GM19324 (cell line): Measurements from ENCODE around the gene PKHD1.
"Not testable (repeated sequence)": the region's sequence is repeated elsewhere in the genome, so short reads cannot be mapped to it uniquely, and the experiment has no call there.

Experiments
- ATAC-seq: cut with Tn5 transposase; IDR thresholded peaks from one replicate; pipeline ENCODE4 v1.9.1; 2021; ENCODE audit warnings: mild to moderate bottlenecking, moderate library complexity; ENCODE audit not compliant: unreplicated experiment, low FRiP score

Gene PKHD1

DNA sequence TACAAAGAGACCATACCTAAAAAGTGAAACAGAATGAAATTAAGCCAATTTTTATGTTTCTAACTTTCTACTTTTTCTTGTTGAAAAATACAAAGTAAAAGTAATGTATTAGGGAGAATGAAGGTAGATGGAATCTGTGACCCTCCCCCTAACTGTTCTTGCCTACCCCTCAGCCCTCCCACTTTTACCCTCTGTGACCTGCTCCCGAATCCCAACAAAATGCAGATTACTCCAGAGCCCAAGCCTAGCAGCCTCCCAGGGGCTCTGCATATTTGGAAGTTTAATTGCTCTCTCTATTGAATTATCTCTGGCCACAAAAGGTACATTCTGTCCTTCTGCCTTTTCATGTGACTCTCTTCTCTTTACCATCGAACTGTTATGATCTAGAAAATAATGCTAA lies 201.5 kb downstream of the PKHD1 start:
- no peak for ATAC-seq

DNA sequence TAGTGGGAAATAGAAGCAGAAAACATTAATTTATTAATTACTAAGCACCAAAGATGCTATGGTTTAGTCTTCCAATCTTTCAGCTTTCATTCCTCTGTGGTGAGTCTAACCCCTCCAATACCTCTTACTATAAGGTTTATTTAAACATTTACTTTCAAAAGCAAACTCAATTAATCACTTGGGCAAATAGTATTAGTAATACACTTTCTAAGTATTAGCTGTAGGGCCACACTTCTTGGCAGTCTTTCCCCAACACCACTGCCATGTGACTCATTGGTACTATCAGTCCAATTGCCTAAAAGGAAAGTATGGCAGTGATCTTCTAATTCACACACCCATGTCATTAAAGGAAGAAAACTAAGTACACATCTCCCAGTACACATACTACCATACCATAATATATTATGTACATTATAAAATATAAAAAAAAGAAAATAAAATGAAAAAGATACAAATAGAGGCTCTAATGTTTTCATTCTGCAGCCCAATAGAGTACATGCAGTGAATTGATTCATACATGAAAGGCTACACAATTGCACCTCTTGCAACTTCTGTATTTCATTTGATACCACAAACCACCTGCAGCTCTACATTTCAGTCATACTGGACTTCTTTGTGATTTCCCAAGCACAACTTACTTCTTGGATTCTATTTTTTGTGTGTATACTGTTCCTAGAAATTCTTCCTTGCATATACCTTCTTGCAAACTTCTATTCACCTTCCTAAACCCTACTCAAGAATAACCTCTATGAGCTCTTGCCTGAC lies 218.6 kb downstream of the PKHD1 start:
- ATAC-seq, result no peak

DNA sequence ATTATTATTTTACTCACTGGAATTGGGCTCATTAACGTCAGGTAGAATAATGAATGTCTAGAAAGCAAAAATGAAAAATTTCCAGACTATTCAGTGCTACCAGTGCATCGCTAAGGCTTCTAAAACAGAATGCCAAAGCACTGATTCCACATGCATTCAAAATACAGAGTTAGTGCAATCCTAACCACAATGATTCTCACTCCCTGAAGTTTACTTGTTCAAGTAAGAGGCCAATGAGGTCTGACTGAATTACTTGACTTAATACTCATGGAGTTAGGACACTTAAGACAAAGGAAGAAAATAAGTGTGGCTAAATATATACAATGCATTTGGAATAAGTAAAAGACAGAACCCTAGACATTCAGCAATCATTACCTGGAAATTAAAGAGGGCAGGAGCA lies 220.5 kb downstream of the PKHD1 start:
- no peak for ATAC-seq

DNA sequence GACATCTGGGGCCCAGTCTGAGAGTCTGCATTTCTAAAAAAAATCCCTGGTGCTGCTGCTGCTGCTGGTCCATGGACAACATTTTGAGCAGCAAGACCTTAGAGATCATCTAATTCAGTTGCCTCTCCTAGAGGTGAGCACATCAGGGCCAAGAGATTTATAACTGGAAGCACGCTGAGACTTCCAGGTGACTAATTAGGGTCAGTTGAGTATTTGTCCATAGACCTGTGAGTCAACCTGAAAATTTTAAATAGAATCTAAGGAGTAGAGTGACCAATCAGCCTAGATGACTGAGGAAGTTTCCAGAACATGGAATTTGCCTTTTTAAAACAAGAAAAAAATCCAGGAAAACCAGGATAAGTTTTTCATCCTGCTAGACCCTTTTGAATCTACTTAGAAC lies 221.4 kb downstream of the PKHD1 start:
- ATAC-seq, result no peak

DNA sequence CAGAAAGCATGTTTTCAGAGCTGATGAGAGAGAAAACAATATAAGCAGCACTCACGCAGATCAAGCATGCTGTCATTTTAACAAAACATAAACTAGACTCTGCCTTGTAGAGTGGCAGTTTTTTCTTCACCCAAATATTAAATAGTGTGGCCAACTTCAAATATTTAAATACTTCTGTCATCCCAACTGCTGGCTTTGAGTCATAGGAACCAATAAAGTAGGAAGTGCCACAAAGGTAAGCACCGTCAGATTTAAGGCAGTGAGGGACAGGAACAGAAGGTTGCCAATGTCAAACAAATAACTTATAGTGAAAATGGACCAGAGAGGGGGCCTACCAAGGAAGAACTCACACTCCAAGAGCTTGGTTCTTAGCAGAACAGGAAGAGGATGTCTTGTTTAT lies 222.2 kb downstream of the PKHD1 start:
- no peak for ATAC-seq

DNA sequence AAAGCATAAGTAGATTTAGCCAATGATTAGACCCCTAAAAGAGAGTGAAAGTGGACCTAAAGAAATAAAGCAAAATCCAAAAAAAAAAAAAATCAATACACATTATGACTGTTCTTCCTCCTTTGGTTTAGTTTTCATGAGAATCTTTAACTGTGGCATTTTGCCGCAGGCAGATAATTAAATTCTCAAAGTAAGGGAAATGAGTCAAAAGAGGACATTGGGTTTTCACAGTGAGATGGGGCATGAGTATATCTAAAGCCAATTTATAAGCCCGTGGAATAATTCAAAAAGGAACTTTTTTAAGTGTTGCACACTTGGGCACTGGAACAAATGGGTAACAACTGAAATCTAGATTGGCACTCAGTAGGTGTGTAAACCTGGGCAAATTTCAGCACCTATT lies 230.3 kb downstream of the PKHD1 start:
- ATAC-seq, result no peak

DNA sequence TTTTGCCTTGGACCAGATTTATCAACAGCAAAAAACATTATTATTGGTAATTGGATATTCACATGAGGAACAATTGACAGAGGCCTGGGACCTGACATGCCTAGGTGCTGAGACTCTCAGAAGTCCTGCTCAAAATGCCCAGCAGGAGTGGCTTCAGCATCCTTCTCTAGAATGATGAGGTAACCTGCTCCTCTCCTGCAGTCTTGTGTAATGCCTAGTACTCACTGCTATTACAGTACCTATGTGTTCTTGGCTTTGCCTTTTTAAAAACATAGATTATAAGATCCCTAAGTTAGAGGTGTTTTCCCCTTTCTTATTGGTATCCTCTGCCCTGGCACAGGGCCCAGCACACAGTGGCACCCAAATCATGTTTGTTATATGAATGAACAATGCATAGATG lies 230.9 kb downstream of the PKHD1 start:
- ATAC-seq, result no peak

DNA sequence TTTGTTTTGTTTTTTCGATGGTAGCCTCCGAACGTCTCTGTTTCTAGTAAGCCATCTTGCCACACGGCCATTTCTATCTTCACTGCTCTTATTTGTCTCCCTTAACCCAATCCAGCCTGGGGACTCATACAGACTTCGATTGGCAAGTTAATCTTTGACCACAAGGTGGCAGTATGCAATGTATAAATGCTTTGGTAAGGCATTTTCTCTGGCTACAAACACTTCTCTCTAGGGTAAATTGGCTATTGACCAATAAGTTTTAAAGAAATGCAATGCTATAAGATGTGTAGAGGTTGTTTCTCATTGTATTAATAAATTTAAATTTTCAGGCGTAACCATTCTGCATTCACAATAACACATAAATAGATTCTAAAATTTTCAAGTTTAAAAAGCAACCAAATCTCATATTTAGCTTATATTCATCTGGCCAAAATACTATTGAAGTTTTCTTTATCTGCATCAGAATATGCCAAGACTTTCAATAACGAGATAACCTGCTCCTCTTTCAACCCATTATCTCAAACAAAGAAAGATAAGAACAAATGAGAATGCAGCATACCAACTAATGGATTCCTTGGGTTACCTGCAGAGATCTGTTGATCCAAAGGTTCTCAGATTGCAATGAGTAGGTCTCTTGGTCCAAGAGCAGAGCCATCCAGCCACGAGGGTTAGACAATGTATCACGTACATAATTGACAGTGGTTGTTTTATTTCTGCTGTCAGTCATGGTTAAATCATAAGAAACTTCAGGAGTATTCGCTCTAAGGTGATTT lies 231.9 kb downstream of the PKHD1 start:
- ATAC-seq, result peak; percentile 54

DNA sequence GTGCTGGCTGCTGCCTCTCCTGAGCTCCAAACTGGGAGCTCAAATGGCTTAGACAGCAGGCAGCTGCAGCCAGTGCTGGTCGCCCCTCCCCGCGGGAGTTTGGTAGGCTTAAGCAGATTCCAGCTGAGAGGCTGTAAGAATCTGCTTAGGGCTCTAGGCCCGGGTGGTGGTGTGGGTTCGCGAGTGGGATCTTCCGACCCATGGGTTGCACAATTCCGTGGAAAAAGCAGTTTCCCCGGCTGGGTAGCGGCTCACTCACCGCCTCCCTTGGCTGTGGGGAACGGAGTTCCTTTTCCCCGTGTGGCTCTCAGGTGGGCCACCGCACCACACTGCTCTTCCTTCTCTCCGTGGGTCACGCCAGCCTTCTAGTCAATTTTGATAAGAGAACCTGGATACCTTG lies 232.5 kb downstream of the PKHD1 start:
- no peak for ATAC-seq

DNA sequence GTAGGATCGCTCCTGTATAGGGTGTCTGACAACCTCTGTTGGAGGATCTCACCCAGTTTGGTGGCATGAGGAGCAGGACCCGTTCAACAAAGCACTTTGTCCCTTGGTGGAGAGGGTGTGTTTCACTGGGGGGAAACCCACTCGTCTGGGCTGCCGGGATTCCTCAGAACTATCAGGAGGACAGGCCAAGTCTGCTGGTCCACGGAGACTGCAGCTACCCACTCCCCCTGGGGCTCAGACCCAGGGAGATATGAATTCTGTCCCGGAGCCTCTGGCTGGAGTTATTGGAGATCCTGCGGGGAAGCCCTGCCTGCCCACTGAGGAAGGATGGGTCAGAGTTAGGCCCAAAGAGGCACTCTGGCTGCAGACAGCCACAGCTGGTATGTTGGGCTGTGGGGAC lies 233.1 kb downstream of the PKHD1 start:
- ATAC-seq, result no peak

DNA sequence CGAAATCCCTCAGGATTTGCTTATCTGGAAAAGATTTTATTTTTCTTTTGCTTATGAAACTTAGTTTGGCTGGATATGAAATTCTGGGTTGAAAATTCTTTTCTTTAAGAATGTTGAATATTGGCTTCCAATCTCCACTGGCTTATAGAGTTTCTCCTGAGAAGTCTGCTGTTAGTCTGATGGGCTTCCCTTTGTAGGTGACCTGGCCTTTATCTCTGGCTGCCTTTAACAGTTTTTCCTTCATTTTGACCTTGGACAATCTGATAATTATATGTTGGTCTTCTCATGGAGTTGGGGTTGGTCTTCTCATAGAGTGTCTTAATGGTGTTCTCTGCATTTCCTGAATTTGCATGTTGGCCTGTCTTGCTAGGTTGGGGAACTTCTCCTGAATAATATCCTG lies 234.3 kb downstream of the PKHD1 start:
- not testable (repeated sequence) for ATAC-seq

DNA sequence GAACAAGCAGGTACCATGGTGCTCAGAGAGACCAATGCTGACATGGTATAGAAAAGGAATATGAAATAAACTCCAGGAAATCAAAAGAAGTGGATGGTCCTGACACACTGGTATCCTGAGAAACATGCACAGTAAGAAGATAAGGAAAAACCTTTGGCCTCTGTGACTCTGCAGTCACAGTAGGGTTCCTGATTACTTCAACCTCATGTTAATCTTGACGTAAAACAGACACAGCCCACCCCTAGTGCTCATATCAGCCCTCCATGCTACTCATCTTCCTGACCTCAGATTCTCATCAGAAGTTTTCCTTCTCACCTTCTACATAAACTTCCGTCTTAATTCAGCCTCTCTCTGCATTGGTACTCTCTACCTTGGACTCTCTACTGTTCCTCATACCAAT lies 240.9 kb downstream of the PKHD1 start:
- ATAC-seq, result no peak

DNA sequence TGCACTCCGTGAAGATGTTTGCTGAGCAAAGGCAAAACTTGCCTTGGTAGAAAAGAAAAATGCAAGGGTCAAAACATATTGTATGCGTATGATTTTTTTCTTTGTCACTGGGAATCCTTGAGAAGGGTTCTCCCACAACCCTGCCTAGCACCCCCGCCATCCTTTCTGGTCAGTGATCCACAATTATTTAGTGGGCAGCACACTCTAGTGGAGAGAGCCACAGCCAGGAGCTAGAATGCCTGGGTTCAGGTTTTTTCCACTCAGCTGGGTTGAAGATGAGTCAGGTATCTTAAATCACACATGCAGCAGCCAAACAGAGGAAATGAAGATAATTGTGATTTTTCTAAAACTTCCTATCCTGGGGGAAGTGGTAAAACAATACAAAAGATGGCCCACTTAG lies 243.1 kb downstream of the PKHD1 start:
- no peak for ATAC-seq

DNA sequence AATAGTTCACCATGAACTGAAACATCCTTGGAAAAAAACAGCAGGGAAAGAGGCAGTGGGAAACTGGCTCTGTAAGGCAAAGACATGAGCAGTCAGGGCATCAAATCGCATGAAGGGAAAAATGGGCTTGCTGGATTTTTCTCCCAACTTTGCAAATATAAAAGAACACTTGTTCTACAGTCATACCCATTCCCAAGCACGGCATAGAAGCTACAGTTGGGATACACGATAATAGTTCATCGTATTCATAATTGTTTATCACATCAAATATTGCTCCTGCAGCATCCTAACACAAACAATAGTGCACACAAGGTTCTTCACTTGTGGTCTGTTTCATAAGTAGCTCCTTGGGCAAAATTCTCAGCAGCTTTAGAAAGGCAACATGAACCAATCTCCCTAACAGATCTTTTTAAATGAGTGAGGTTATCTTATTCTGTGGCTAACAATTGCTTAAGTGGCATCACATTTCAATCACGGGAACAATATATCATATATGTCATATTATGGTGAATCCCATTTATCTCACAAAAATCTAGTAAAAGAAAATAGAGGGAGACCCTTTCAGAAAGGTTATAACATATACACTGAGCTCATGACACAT lies 243.9 kb downstream of the PKHD1 start:
- no peak for ATAC-seq

DNA sequence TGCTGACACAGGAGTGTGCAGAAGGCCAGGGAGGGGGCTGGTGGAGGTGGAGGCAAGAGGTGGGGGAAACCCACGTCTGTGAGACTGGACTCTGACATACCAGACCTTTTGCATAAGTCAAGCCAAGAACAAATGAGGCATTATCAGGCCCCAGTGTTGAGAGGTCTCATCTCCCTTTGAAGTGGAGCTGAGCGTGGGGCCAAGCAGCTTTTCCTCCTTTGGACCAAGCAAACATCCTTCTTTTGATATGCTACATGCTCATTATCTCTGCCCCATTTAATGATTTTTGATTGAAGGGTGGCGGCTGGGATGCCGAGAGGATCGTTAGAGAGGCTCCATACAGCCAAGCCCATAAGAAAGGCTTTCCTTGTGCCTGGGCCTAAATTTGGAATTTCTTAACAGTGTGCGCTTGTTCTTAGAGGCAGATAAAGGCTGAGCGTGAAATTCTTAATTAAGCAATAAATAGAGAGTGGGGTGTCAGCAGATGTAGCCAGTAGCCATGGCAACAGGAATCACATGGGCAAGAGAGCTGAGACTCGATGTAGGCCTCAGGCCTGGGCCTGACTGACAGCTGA lies 244.5 kb downstream of the PKHD1 start:
- ATAC-seq, result no peak

DNA sequence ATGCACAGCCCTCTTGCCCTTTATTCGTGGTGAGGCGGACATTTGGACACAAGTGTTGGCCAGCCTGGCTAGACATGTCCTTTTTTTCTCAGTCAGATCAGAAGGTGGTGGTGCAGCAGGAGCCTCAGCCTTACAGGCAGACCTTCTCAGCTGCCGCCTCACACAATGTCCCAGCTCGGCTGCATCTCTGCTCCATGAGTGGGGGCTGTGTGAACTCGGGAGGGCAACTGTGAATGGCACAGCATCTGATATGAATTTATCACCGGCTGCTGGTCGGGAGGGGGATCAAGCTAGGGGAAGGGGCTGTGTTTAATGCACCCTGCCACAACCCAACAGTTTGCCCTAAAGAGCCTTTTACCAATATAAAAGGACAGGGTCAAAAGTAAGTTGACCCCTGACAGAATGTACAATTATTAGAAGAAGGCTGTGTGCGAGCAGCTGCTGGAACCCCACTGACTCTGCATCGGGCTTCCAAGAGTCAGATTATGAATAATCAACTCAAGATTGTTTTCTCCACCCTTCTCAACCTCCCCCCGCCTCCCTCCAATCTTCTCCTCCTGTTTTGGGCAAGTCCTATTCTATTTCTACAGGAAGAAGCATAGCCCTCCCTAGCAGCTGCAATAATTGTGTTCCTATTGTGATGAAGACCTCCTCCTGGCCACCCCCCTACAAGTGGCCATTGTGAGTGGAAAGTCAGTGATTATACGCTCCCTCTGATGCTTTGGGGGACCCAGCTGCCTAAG lies 245.2 kb downstream of the PKHD1 start:
- no peak for ATAC-seq

DNA sequence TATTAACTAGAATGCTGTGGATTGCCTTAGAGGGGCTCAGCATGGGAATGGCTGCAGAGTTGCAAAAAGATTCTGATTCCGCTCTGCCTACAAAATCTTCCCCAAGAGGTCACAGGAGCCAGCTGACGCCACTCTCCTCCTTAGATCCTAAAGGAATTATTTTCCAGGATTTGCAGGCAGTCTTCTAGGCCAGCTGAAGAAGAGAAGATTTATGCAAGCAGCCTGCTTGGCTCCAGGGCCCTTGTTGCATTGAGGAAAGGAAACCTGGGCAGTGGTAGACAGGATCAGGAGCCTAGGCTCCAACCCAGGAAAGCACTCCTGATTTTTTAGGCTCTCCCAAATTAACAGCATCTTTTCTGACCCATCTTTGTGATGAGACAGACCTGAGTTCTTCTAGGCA lies 245.8 kb downstream of the PKHD1 start:
- no peak for ATAC-seq

DNA sequence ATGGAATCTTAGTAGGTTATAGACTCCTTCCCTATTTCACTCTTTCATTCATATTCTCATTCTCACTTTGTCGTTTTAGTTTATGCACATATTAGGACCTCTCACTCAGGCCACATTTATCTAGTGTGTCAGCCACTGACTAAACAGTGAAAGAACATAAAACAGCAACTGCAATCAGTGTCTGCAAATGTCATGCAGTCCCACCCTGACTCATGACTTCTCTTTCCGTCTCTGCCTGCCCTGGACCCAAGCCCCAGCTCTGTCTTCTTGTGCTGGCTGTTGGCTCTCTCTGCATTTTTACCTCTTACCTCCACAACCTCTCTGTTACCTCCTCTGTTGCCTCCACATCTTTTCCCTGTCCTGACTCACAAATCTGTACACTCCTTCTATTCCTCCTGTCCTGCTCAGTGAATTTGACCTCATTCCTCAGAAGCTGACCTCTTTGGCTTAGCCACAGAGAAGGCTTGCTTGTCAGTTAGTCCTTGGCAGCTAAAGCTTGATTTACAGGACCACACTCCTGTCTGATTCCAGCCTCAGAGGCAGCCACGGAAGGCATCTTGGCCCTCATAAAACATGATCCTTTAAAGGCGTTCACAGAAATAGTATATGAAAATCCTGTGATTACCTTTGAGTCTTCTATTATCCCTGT lies 247.6 kb downstream of the PKHD1 start:
- no peak for ATAC-seq

DNA sequence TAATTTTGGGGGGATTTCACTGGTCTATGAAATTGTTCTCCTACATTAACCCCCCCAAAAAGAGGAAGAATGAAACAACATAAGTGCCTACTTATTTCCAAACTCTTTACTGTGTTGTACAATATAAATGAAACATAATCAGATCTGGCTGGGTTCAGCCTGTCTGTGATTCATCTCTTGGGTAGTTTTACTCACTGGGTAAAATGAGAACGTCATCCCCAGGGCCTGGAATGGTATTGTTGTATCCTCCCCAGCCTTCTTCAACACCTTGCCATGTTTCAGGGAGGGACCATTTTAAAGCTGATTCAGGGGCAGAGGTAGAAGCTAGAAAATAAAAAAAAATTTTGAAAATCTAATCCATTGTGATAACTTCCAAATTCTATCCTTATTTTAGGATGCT lies 256.7 kb downstream of the PKHD1 start:
- no peak for ATAC-seq

DNA sequence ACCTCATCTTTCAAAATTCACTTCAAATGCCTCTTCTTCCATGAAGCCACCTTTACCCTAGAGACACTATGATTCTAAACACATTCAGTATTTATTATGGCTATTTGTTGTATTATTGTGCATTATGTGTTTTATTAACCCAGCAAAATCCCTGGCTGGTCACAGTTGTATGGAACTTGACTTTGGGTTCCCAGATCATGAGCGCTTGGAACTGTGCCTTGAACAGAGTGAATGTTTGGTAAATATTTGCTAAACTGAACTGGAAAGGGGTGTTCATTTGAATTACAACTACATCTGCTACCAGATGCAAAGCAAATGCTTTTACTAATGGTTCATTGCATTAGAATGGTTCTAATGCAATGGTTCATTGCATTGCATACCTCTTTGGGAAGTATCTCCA lies 259.8 kb downstream of the PKHD1 start:
- no peak for ATAC-seq
